ENCODE measurements around the gene ARAP3.

GRCh38 chr5:141641634-141642267 is 40.3 kb downstream of the ARAP3 start:
- peak; percentile 32 to 36 for TF ChIP-seq CTCF (IDR thresholded peaks at IDR 0.05; ENCODE audit: extremely low read depth in 1 of 2, insufficient read depth in 1 of 2, low read depth in 1 of 2, low read length in 2 of 2)
- TF ChIP-seq POLR2A (IDR thresholded peaks at IDR 0.05; ENCODE audit: low read depth, low read length) = no peak
- no peak for TF ChIP-seq POLR2AphosphoS5 (IDR thresholded peaks at IDR 0.05; ENCODE audit: insufficient read depth, low read depth, low read length)
- TF ChIP-seq FOS (IDR thresholded peaks at IDR 0.05; ENCODE audit: borderline replicate concordance, insufficient read depth, low read length) = peak; percentile 75

Data from endothelial cell of umbilical vein (primary cell).